A673 (cell line): ENCODE results near the gene SGK1. TPM values are rescaled to one million over a fixed set of nuclear protein-coding genes. Genes with fewer than 3 reads are reported as not detected.
"Not testable (repeated sequence)": the region's sequence is repeated elsewhere in the genome, so short reads cannot be mapped to it uniquely, and the experiment has no call there.

Experiments
- BruUV-seq: library from RNA; stranded (reverse); fragments of 400-500 nt; replicated peaks from 2 replicates; lab custom pipeline; 2021; lab: Mats Ljungman, UMichigan
- CTCF ChIA-PET: fragments of 300-600 bp; sonication (Branson Sonifier 250); formaldehyde crosslinking; loops from one replicate; lab custom pipeline; 2022; ENCODE audit warnings: antibody characterized with exemption; lab: Charles Lee
- POLR2A ChIA-PET: fragments of 300-600 bp; sonication (Branson Sonifier 250); formaldehyde crosslinking; loops from one replicate; lab custom pipeline; 2022; ENCODE audit warnings: antibody characterized with exemption; ENCODE audit not compliant: low non-redundant PET; lab: Charles Lee
- DNase-seq: peaks from one replicate; pipeline ENCODE4 v3.0.0-alpha.2; 2015; ENCODE audit warnings: low spot score
- H3K27ac ChIP-seq: fragments of 200-600 bp; sonication (generic); 2 replicates; pipeline ENCODE4 v1.5.1; 2016; ENCODE audit warnings: mixed run types, low read depth, mild to moderate bottlenecking, mixed read lengths, antibody characterized with exemption, low read length; ENCODE audit not compliant: poor library complexity, severe bottlenecking
- H3K27me3 ChIP-seq: fragments of 200-600 bp; sonication (generic); replicated peaks from 2 replicates; pipeline ENCODE4 v1.6.1; 2017; ENCODE audit warnings: mixed run types, low read depth, mild to moderate bottlenecking, mixed read lengths, antibody characterized with exemption, low read length; ENCODE audit not compliant: insufficient read depth, poor library complexity
- H3K36me3 ChIP-seq: fragments of 200-600 bp; sonication (generic); 2 replicates; pipeline ENCODE4 v1.6.1; 2016; ENCODE audit warnings: mixed run types, mild to moderate bottlenecking, mixed read lengths, antibody characterized with exemption, low read length; ENCODE audit not compliant: insufficient read depth, poor library complexity, severe bottlenecking
- H3K4me1 ChIP-seq: fragments of 200-600 bp; sonication (generic); 2 replicates; pipeline ENCODE4 v1.6.1; 2017; ENCODE audit warnings: mixed run types, mild to moderate bottlenecking, mixed read lengths, antibody characterized with exemption, low read length; ENCODE audit not compliant: insufficient read depth, poor library complexity, severe bottlenecking
- H3K4me3 ChIP-seq: fragments of 200-600 bp; sonication (generic); 2 replicates; pipeline ENCODE4 v1.5.1; 2016; ENCODE audit warnings: low read depth, mixed run types, mild to moderate bottlenecking, mixed read lengths, low read length; ENCODE audit not compliant: poor library complexity, severe bottlenecking
- H3K9me3 ChIP-seq: fragments of 200-600 bp; sonication (generic); 2 replicates; pipeline ENCODE4 v1.6.1; 2016; ENCODE audit warnings: mixed run types, low read depth, mild to moderate bottlenecking, mixed read lengths, antibody characterized with exemption, low read length; ENCODE audit not compliant: poor library complexity, severe bottlenecking
- CTCF ChIP-seq: fragments of 300-800, 200-600 bp; sonication (generic); conservative IDR thresholded peaks from 2 replicates; pipeline ENCODE4 v1.5.1; 2017; ENCODE audit warnings: low read depth, mild to moderate bottlenecking, antibody characterized with exemption, low read length, moderate library complexity, mixed read lengths
- EZH2 ChIP-seq: fragments of 200-600 bp; sonication (generic); IDR thresholded peaks from 2 replicates; pipeline ENCODE4 v1.6.1; 2017; ENCODE audit warnings: borderline replicate concordance, low read depth, mild to moderate bottlenecking, mixed read lengths, antibody characterized with exemption, low read length; ENCODE audit not compliant: poor library complexity, severe bottlenecking
- intact Hi-C: fragments of 100-400 bp; cut with micrococcal nuclease; formaldehyde crosslinking; loops from one replicate; pipeline ENCODE4 v1.10.0; 2022; ENCODE audit not compliant: unreplicated experiment
- total RNA-seq: library from RNA; stranded (reverse); gene quantifications from 2 replicates; pipeline ENCODE4 v1.2.3, GENCODE V29; 2021

SGK1 gene
- total RNA-seq, 1 experiment from 2014 or later = 73.3 TPM

- Histone ChIP-seq H3K27me3 (no peaks in the 10 kb centered on the region), H3K27ac (no peak overlapping the region), H3K36me3 (no peaks in the 10 kb centered on the region), H3K9me3 (no peaks in the 10 kb centered on the region), H3K4me1 (no peaks in the 10 kb centered on the region), H3K4me3 (no peak overlapping the region)
- ChIA-PET CTCF (no interaction called here), POLR2A (interaction anchor here (0.6 kb wide), 1 partner anchor 122 kb away, joined by 10 read pairs; no protein-coding TSS in a partner anchor)
- DNase-seq = no peak
- intact Hi-C loops = loop anchor here (2.0 kb wide), 1 partner anchor 52 kb away; no protein-coding TSS in a partner anchor
- TF ChIP-seq CTCF = no peak
- TF ChIP-seq EZH2 = no peak
- BruUV-seq = no TSS peak
These were observed 10.9 kb upstream of the SGK1 start for GRCh38 chr6:134328792-134329191.

GRCh38 chr6:134328138-134328537 is 10.2 kb upstream of the SGK1 start:
- no peaks in the 10 kb centered on the region for H3K4me1 ChIP-seq
- intact Hi-C loops = loop anchor here (2.0 kb wide), 1 partner anchor 51 kb away; no protein-coding TSS in a partner anchor
- no peaks in the 10 kb centered on the region for H3K9me3 ChIP-seq
- ChIA-PET CTCF (no interaction called here), POLR2A (interaction anchor here (0.6 kb wide), 1 partner anchor 122 kb away, joined by 10 read pairs; no protein-coding TSS in a partner anchor)
- H3K4me3 ChIP-seq = no peak overlapping the region
- H3K36me3 ChIP-seq = no peaks in the 10 kb centered on the region
- no peak for DNase-seq
- no peak overlapping the region for H3K27ac ChIP-seq
- no peaks in the 10 kb centered on the region for H3K27me3 ChIP-seq
- TF ChIP-seq CTCF = no peak
- no peak for TF ChIP-seq EZH2
- no TSS peak for BruUV-seq

GRCh38 chr6:134326192-134326591 is 8.3 kb upstream of the SGK1 start:
- intact Hi-C loops, H3K4me3 ChIP-seq, H3K27ac ChIP-seq, H3K9me3 ChIP-seq, POLR2A ChIA-PET, BruUV-seq, DNase-seq, H3K4me1 ChIP-seq, H3K27me3 ChIP-seq, H3K36me3 ChIP-seq, CTCF ChIA-PET: not testable (repeated sequence)

GRCh38 chr6:134324766-134325165 is 6.9 kb upstream of the SGK1 start:
- Histone ChIP-seq H3K27ac (no peak overlapping the region), H3K9me3 (no peaks in the 10 kb centered on the region), H3K36me3 (no peaks in the 10 kb centered on the region), H3K4me1 (no peaks in the 10 kb centered on the region), H3K4me3 (no peak overlapping the region), H3K27me3 (no peaks in the 10 kb centered on the region)
- BruUV-seq = no TSS peak
- ChIA-PET CTCF (no interaction called here), POLR2A (interaction anchor here (0.6 kb wide), 1 partner anchor 247 kb away, joined by 3 read pairs; no protein-coding TSS in a partner anchor)
- TF ChIP-seq CTCF (no peak), EZH2 (no peak)
- intact Hi-C loops = no loop called here
- DNase-seq = no peak
